Thyroid gland (tissue), 4 donors: ENCODE measurements around the gene DUS3L. TPM values are rescaled to one million over a fixed set of nuclear protein-coding genes. Genes with fewer than 3 reads are reported as not detected.
"Not testable (repeated sequence)": the region's sequence is repeated elsewhere in the genome, so short reads cannot be mapped to it uniquely, and the experiment has no call there.

ENCODE experiments used
- DNase-seq, 2 donors: peaks; one replicate each; pipeline ENCODE4 v3.0.0-alpha.2; 2019
- H3K27ac ChIP-seq, 3 donors: fragments of 200-600 bp; sonication (generic); 1 replicate in 2 of 3; 2 replicates in 1 of 3; pipeline ENCODE4 v1.5.1; 2016 to 2019; ENCODE audit warnings: mild to moderate bottlenecking in 1 of 3, moderate library complexity in 1 of 3
- H3K27me3 ChIP-seq: fragments of 200-600 bp; sonication (generic); one replicate; pipeline ENCODE4 v1.5.1; 2019
- H3K36me3 ChIP-seq, 2 donors: fragments of 200-600 bp; sonication (generic); one replicate each; pipeline ENCODE4 v1.5.1; 2016 to 2019
- H3K4me1 ChIP-seq, 2 donors: fragments of 200-600 bp; sonication (generic); one replicate each; pipeline ENCODE4 v1.5.1; 2017 to 2019
- H3K4me3 ChIP-seq, 3 donors: fragments of 200-600 bp; sonication (generic); replicated peaks in 1 of 3; 1 replicate in 2 of 3; 2 replicates in 1 of 3; pipeline ENCODE4 v1.5.1; 2016; ENCODE audit warnings: mild to moderate bottlenecking in 1 of 3
- H3K9me3 ChIP-seq: fragments of 200-600 bp; sonication (generic); one replicate; pipeline ENCODE4 v1.5.1; 2017
- POLR2A ChIP-seq, 2 donors: fragments of 450-650 bp; IDR thresholded peaks; one replicate each; pipeline ENCODE4 v1.6.1; 2017; ENCODE audit warnings: antibody characterized with exemption in 2 of 2, mild to moderate bottlenecking in 2 of 2, moderate library complexity in 1 of 2
- WGBS, 2 donors: methylation state at CpG; one replicate each; pipeline ENCODE4 v1.1.5; 2017; 5-methylcytosine and 5-hydroxymethylcytosine counted together
- intact Hi-C: fragments of 100-400 bp; cut with DNase I; formaldehyde crosslinking; loops from one replicate; pipeline ENCODE4 v1.15.1; 2023
- total RNA-seq, 4 donors: library from RNA; depleted of rRNA; stranded (reverse); fragments of >200 nt; gene quantifications; one replicate each; pipeline ENCODE4 v1.2.3, GENCODE V29; 2016
- TF ChIP-seq, protein P1 (sequence below), 6 experiments: fragments of 200-600 bp in 3 of 6; fragments of 450-650 bp in 3 of 6; sonication (generic) in 3 of 6; IDR thresholded peaks; one replicate each; pipeline ENCODE4 v1.5.1; 2016 to 2019; ENCODE audit warnings: antibody characterized with exemption in 6 of 6, mild to moderate bottlenecking in 2 of 6, inconsistent platforms in 1 of 6, moderate library complexity in 1 of 6

The DUS3L gene
- total RNA-seq, 4 donors from 2014 or later: 34.0 to 53.3 (median 44.9) TPM

DNA sequence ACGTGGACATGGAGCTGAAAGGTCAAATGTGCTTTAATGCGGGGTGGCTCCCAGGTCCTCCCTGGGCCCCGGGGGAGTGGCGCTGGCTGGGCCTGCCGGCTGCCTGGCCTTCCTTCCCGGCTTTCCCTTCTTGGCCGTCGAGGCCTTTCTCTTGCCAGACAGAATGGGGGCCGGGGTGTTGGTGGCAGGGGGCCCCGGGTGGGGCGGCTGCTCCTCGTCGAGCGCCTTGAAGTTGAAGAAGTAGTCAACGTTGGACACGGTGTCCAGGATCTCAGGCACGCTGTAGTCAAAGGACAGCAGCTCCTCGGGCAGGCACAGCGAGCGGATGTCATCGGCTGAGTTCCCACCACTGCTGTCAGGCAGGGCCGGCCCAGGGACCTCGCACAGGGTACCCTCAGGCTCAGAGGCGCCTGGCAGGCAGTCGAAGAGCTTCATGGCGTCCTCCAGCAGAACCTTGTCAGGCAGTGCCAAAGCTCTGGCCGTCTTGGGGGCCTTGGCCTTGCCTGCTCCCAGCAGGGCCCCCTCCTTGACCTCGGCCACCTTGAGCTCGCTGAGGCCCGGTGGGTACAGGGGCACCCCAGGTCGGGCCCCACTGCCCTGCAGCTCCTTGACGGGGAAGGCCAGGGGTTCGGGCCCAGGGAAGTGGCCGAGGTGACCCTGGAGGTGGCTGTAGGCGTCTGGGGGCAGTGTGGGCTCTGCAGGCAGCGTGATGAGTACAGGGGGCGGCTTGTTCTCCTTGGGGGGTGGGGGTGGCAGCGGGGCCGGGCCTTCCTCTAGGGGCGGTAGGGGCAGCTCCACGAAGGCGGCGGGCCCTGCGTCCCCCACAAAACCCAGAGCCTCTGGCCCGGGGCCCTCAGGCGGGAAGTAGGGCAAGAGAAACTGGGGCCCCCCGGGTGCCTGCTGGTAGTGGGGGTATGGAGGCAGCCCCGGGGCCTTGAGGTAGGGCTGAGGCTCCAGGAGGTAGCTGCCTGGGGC is 7.7 kb downstream of the DUS3L start:
- DNase-seq: no peak
- no peaks in the 10 kb centered on the region for H3K4me1 ChIP-seq
- intact Hi-C loops: no loop called here
- no peaks in the 10 kb centered on the region for H3K27me3 ChIP-seq
- H3K27ac ChIP-seq: no peak overlapping the region
- no peak overlapping the region for H3K4me3 ChIP-seq
- no peaks in the 10 kb centered on the region for H3K9me3 ChIP-seq
- H3K36me3 ChIP-seq: peaks cover 34 to 40% of the 10 kb centered on the region in 2 donors
- 83 to 86% methylated on average over 23 to 27 of the region's 48 CpGs for WGBS, 2 donors
- TF ChIP-seq POLR2A (IDR thresholded peaks at IDR 0.05): no peak
- TF ChIP-seq, protein P1, sequence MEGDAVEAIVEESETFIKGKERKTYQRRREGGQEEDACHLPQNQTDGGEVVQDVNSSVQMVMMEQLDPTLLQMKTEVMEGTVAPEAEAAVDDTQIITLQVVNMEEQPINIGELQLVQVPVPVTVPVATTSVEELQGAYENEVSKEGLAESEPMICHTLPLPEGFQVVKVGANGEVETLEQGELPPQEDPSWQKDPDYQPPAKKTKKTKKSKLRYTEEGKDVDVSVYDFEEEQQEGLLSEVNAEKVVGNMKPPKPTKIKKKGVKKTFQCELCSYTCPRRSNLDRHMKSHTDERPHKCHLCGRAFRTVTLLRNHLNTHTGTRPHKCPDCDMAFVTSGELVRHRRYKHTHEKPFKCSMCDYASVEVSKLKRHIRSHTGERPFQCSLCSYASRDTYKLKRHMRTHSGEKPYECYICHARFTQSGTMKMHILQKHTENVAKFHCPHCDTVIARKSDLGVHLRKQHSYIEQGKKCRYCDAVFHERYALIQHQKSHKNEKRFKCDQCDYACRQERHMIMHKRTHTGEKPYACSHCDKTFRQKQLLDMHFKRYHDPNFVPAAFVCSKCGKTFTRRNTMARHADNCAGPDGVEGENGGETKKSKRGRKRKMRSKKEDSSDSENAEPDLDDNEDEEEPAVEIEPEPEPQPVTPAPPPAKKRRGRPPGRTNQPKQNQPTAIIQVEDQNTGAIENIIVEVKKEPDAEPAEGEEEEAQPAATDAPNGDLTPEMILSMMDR (IDR thresholded peaks at IDR 0.05): no peak

GRCh38 chr19:5782322-5782721 is 8.6 kb downstream of the DUS3L start:
- no peak for DNase-seq
- TF ChIP-seq POLR2A (IDR thresholded peaks at IDR 0.05): no peak
- TF ChIP-seq, protein P1 (IDR thresholded peaks at IDR 0.05): no peak
- intact Hi-C loops: no loop called here
- Histone ChIP-seq H3K4me3 (no peak overlapping the region), H3K36me3 (peaks cover 25 to 31% of the 10 kb centered on the region in 2 donors), H3K27ac (no peak overlapping the region), H3K27me3 (no peaks in the 10 kb centered on the region), H3K9me3 (no peaks in the 10 kb centered on the region), H3K4me1 (no peaks in the 10 kb centered on the region)
- WGBS, 2 donors: 88 to 92% methylated on average over 2 to 6 of the region's 9 CpGs

GRCh38 chr19:5780916-5781315 is 10.0 kb downstream of the DUS3L start:
- H3K4me3 ChIP-seq, H3K4me1 ChIP-seq, DNase-seq, H3K9me3 ChIP-seq, intact Hi-C loops, H3K27ac ChIP-seq, H3K27me3 ChIP-seq: not testable (repeated sequence)
- H3K36me3 ChIP-seq: peaks cover 11 to 17% of the 10 kb centered on the region in 2 donors
- WGBS, 2 donors: 83% methylated on average over 11 of the region's 11 CpGs

GRCh38 chr19:5778402-5778801 is 12.6 kb downstream of the DUS3L start:
- Histone ChIP-seq H3K9me3 (no peaks in the 10 kb centered on the region), H3K4me3 (no peak overlapping the region), H3K27me3 (no peaks in the 10 kb centered on the region), H3K4me1 (no peaks in the 10 kb centered on the region), H3K27ac (no peak overlapping the region), H3K36me3 (no peaks in the 10 kb centered on the region)
- DNase-seq: no peak
- TF ChIP-seq POLR2A (IDR thresholded peaks at IDR 0.05): no peak
- TF ChIP-seq, protein P1 (IDR thresholded peaks at IDR 0.05): no peak
- intact Hi-C loops: no loop called here
- 81 to 89% methylated on average over 17 of the region's 17 CpGs for WGBS, 2 donors

GRCh38 chr19:5775668-5776309 is 15.2 kb downstream of the DUS3L start:
- no peaks in the 10 kb centered on the region for H3K36me3 ChIP-seq
- no peaks in the 10 kb centered on the region for H3K27me3 ChIP-seq
- no peak overlapping the region for H3K27ac ChIP-seq
- H3K9me3 ChIP-seq: no peaks in the 10 kb centered on the region
- 70 to 71% methylated on average over 12 to 16 of the region's 17 CpGs for WGBS, 2 donors
- intact Hi-C loops: no loop called here
- TF ChIP-seq, protein P1 (IDR thresholded peaks at IDR 0.05): no peak
- TF ChIP-seq POLR2A (IDR thresholded peaks at IDR 0.05): no peak
- no peaks in the 10 kb centered on the region for H3K4me1 ChIP-seq
- no peak overlapping the region for H3K4me3 ChIP-seq
- DNase-seq: no peak
